Activated naive CD8-positive, alpha-beta T cell treated with anti-CD3 and anti-CD28 coated beads, Interleukin-2, amount 50 U/mL, for 16 hours (primary cell): ENCODE results near the gene MBNL2.

ENCODE experiments used
- DNase-seq: peaks from one replicate; pipeline ENCODE4 v3.0.0-alpha.2; 2020; ENCODE audit warnings: low read depth, low spot score

MBNL2 gene

DNA sequence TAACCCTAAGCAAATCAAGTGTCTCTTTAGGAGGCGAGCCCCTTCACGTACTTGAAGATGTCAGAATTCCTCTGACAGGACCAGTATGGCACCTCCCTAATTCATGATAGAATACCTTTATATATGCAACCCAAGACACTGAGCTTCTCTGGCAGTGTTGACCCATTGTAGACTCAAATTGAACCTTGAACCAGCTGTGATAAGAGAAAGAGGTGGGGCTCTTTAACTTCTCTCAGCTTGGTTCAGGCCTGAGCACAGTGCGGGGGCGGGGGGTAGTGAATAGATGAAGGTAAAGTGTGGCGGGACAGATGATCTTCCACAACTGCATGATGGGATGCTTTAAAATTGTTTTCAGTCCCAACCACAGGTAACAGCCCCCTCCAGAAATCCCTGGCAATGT lies 12.1 kb downstream of the MBNL2 start:
- no peak for DNase-seq

DNA sequence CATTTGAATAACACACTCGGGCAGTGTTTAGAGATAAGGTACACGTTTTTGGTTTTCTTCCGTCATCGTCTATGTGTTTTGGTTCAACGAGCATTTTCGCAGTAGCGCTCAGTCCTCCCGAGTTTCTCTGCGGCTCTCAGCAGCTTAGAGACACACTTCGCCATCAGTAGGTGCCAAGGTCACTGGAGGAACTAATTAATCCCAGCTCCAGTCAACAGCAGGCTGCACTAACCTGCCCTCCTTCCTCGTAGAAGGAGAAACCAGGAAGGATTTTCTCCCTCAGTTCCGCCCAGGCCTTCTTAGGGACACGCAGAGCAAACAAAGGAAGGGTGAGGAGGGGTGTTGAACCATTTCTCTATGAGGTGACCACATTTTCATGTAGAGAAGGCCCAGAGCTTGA lies 12.6 kb downstream of the MBNL2 start:
- no peak for DNase-seq

DNA sequence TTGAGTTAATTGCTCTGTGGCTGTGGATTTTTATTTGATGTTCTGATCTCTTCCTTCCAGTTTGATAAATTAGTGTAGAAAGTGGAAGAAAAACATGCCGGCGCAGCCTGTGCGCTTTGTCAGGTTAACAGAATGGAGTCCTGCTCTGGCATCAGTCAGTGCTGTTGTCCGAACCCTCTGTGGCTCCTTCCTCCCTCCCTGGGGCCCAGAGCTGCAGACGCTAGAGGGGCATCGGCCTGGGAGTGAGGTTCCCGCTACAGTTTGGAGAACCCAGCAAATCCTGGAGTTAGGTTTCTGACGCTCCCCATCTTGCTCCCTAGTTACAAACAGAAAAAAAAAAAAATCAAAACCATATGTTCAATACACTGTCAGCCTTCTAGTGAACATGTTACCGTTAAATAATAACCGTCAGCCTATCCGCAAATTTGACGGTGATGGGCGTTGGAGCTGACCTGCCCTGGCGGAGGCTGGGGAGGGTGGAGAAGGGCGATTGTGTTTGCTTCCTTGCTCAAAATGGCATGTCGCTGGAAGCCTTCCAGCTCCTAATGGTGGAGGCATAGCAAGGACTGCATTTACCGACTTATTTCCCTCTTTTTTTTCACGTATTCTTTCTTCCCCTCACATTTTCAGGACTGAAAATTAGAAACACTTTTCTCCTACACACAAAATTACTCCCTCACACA lies 13.6 kb downstream of the MBNL2 start:
- no peak for DNase-seq

DNA sequence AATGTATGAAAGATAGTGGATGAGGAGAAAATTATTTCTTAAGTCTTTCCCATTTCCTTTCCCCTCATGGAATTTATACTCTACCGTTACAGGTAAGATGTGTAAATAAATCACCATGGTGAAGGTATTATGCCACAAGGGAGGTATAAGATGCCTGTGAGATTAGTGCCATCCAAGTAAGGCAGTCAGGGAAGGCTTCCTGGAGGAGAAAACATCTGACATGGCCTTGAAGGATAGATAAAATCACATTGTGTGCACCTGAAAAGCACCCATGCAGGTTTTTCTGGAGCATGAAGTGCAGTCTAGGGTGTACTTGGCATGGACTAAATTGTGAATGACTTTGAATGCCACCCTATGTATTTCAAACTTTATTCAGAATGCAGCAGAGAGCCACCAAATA lies 15.3 kb downstream of the MBNL2 start:
- DNase-seq: no peak

- no peak for DNase-seq
Measured at GRCh38 chr13:97238432-97238831, 16.3 kb downstream of the MBNL2 start.

DNA sequence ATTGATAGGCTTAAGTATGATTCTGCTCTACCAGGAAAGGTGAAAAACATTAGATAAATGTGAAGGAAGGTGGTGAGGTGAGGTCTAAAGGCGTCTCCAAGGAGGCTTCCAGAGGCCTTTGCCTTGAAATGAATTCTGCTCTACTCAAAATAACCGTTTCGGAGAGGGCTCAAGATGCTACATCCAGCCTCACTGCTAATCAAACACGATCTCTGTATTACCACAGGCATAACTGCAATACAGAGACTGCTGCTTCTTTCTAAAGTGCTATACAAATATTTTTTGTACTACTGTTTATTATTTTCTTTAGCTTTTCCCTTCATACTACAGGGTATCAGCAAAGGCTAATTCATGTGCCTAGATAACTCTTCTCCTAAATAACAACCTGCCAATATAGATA lies 16.8 kb downstream of the MBNL2 start:
- DNase-seq: no peak

GRCh38 chr13:97239306-97239705 lies 17.2 kb downstream of the MBNL2 start:
- no peak for DNase-seq

GRCh38 chr13:97239943-97240787 lies 18.0 kb downstream of the MBNL2 start:
- no peak for DNase-seq

GRCh38 chr13:97240788-97241734 lies 18.9 kb downstream of the MBNL2 start:
- DNase-seq: no peak

DNA sequence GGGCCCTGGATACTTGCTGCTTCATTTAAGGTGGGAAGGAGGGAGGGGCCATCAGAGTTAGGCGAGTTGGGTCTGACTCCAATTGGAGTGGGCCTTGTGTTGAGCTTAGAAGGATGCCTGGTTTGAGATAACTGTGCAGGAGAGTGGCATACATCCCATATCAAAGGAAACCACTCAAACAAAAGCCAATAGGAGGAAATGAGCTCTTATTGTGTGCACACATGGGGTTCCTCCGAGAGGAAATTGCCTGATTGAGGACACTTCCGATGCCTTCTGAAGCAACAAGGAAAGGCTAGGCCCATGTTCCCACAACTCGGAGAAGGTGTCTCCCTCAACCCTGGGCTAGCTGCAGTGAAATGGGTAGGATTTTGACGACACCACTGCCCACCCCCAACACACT lies 19.6 kb downstream of the MBNL2 start:
- DNase-seq: no peak

DNA sequence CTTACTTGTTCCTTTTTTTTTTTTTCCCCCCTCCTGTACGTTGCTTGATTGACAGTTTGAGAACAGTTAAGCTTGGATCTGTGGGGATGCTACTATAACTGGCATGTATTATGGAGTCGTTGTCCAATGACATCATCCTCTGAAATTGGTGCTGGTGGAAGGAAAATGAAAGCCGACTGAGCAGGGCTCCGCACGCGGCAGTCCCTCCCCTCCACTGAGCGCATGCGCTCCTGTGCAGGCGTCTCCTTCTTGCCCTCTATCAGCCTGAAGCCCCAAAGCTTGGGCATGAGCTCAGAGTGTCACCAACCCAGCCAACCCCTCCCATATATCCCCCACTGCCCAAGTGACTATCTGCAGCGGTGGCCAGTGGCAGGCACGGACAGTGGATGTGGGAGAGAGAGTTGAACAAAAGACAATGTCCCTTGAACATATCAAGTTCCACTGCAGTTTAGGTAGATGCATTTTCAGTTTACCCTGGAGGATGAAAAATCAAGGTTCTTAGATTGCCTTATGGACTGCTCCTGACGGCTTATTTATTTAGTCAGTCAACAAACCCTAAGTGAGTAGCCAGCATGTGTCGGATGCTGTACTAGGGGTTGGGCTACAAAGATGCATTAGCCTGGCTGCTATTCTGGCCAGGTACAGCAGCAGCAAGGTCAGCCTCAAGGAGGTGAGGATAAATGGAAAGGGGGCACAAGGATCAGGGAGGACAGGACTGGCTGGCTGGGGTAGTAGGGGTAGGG lies 20.8 kb downstream of the MBNL2 start:
- DNase-seq: no peak

GRCh38 chr13:97243915-97244781 lies 22.0 kb downstream of the MBNL2 start:
- no peak for DNase-seq

GRCh38 chr13:97245011-97245410 lies 22.9 kb downstream of the MBNL2 start:
- DNase-seq: no peak

DNA sequence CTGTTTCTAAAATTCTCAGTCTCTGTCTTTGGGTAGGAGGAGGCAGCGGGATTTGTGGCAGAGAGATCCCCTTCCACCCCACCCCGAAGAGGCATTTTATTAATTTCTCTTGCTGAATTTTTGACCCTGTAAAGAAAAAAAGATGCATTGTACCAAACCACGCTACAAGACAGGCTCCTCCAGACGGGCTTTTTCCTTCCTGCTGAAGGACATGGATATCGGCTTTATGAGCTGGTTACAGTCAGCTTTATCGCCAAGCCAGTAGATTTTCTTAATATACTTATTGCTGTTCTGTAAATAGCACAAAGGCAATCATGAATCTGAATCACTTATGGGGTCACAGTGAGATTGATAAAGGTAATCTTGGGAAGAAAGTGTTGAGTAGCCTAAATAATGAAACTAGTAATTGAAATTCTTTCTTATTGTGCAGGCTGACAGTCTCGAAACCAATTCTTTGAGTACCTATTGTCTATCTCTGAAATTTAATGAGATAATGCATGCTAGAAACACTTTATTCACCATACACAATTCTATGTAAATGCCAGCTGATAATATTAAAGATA lies 24.5 kb downstream of the MBNL2 start:
- DNase-seq: no peak

- DNase-seq: no peak
Measured at GRCh38 chr13:97248243-97248642, 26.1 kb downstream of the MBNL2 start.

- DNase-seq: no peak
Measured at GRCh38 chr13:97249093-97249795, 27.1 kb downstream of the MBNL2 start.

- DNase-seq: no peak
Measured at GRCh38 chr13:97249796-97250495, 27.8 kb downstream of the MBNL2 start.

DNA sequence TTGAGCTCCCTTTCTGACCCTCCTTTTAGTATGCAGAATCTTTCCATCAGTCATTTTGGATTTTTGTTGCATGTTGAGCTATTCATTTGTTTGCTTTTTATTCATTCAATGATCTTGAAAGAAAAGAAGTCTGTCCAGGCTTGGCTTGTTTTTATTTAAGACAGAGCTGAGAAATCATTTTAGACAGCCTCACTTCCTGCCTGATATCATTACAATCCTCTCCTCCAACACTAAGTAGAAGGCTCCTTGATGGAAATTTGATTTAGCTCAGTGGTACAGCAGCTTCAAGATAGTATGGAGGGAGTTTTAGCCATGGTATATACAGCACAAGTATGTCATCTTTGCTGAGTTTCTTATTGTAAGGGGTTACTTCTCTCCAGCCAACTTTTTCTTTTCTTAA lies 28.4 kb downstream of the MBNL2 start:
- no peak for DNase-seq

- no peak for DNase-seq
Measured at GRCh38 chr13:97252735-97253134, 30.6 kb downstream of the MBNL2 start.
